Fibroblast of mammary gland (primary cell): ENCODE data around the gene HCRTR2.
"Not testable (repeated sequence)": the region's sequence is repeated elsewhere in the genome, so short reads cannot be mapped to it uniquely, and the experiment has no call there.

Experiments
- DNase-seq: peaks from one replicate; pipeline ENCODE4 v3.0.0-alpha.2; 2010; ENCODE audit warnings: low read depth
- H3K4me3 ChIP-seq: 2 replicates; pipeline ENCODE4 v1.5.1; 2011; ENCODE audit warnings: low read depth, mild to moderate bottlenecking, low read length, moderate library complexity; ENCODE audit not compliant: control insufficient read depth
- TF ChIP-seq, protein P1 (sequence below): conservative IDR thresholded peaks from 2 replicates; pipeline ENCODE4 v1.5.1; 2011; ENCODE audit warnings: low read depth, low read length, inconsistent platforms; ENCODE audit not compliant: control insufficient read depth, insufficient read depth

HCRTR2 gene

DNA sequence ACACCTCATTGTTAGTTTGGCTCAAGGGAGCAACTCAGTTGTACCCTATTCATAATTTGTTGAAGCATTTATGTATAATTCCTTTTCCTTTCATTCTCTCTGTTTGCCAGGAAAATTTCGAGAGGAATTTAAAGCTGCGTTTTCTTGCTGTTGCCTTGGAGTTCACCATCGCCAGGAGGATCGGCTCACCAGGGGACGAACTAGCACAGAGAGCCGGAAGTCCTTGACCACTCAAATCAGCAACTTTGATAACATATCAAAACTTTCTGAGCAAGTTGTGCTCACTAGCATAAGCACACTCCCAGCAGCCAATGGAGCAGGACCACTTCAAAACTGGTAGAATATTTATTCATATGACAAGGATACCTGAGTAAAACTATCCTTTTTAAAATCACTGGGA is 107.8 kb downstream of the HCRTR2 start:
- H3K4me3 ChIP-seq: no peak overlapping the region
- TF ChIP-seq, protein P1, sequence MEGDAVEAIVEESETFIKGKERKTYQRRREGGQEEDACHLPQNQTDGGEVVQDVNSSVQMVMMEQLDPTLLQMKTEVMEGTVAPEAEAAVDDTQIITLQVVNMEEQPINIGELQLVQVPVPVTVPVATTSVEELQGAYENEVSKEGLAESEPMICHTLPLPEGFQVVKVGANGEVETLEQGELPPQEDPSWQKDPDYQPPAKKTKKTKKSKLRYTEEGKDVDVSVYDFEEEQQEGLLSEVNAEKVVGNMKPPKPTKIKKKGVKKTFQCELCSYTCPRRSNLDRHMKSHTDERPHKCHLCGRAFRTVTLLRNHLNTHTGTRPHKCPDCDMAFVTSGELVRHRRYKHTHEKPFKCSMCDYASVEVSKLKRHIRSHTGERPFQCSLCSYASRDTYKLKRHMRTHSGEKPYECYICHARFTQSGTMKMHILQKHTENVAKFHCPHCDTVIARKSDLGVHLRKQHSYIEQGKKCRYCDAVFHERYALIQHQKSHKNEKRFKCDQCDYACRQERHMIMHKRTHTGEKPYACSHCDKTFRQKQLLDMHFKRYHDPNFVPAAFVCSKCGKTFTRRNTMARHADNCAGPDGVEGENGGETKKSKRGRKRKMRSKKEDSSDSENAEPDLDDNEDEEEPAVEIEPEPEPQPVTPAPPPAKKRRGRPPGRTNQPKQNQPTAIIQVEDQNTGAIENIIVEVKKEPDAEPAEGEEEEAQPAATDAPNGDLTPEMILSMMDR: no peak
- DNase-seq: no peak

DNA sequence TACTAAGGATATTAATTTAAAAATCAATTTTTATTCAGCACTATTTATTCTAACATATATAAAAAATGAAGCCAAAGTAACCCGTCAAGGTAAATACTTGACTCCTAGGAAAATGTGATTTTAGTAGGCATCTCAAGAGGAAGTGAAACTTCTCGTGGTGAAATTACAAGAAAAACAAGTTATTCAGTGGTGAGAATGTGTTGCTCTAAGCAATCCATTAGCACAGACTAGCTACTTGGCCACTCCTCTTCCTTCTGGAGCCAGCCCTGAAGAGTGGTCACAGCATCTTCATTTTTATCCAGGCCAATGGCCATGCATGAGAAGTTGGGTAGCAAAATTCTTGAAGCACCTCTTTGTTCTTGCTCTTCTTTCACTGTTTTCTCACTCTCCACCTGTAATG is 112.5 kb downstream of the HCRTR2 start:
- TF ChIP-seq, protein P1: no peak
- no peak for DNase-seq
- H3K4me3 ChIP-seq: no peak overlapping the region

DNA sequence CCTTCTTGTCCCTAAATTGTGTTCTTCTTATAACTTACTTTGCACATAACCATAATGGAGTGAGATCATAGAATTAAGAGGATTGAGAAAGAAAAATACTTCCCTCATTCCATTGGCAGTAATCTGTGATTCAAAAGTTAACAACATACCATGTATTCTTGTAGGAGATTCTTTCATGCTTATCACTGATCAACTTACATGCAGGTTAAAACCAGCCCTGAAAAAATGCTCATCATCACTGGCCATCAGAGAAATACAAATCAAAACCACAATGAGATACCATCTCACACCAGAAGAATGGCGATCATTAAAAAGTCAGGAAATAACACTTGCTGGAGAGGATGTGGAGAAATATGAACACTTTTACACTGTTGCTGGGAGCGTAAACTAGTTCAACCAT is 116.4 kb downstream of the HCRTR2 start:
- no peak for DNase-seq
- TF ChIP-seq, protein P1: no peak
- H3K4me3 ChIP-seq: no peak overlapping the region

DNA sequence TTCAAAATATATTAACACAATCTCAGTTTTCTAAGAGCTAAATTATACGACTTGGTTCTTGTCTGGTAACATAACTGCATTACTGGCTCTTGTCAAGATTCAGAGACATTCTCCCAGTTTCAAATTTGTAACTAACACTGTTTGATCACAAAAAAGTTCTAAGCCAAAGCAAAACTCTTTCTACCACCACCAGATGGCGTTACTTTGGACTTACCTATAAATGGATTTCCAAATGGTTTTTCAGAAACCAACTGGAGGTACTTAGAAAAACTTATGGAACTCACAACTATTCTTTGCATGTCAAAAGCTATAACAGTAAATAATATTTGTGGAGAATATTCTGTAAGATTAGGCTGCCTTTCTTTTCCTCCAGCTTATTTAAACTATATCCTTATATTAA is 118.8 kb downstream of the HCRTR2 start:
- H3K4me3 ChIP-seq: no peak overlapping the region
- DNase-seq: peak; percentile 22
- TF ChIP-seq, protein P1: peak; percentile 45

DNA sequence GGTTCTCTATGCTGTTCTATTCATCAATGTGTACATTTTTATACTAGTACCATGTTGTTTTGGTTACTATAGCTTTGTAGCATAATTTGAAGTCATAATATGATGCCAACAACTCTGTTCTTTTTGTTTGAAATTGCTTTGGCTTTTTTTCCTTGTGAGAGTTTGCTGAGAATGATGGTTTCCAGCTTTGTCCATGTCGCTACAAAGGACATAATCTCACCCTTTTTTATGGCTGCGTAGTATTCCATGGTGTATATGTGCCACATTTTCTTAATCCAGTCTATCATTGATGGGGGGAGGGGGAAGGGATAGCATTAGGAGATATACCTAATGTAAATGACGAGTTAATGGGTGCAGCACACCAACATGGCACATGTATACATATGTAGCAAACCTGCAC is 122.9 kb downstream of the HCRTR2 start:
- DNase-seq, H3K4me3 ChIP-seq: not testable (repeated sequence)

DNA sequence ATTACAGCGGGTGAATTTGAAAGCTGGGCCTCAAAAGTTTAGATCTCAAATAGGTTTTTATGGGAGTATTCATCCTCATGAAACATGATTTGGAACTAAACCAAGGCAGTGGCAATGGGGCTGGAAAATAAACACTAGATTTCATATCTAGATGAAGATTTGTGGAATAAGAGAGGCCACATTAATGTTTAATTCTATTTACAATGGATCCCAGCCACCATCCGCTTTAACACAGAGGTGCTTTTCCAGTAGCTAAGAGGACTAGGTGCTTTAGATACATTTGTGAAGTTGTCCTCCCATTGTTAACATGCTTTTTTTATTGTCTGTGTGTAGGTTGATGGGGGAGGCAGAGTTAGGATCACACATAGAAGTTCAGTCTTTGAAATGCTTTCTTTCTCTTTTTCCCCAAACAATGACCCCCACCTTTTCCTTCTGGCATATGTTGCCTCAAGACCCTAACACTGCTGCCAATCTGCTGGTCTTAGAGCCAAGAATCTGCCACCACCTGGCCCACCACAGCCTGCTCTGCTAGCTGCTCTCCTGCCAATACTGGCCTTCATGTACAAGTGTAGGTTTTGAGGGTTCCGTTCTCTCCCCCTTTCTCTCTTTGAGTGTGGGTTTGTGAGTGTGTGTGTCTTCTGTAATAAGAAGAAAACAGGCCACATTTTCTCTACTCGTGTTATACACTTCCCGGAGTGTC is 125.1 kb downstream of the HCRTR2 start:
- TF ChIP-seq, protein P1: no peak
- H3K4me3 ChIP-seq: no peak overlapping the region
- DNase-seq: no peak

DNA sequence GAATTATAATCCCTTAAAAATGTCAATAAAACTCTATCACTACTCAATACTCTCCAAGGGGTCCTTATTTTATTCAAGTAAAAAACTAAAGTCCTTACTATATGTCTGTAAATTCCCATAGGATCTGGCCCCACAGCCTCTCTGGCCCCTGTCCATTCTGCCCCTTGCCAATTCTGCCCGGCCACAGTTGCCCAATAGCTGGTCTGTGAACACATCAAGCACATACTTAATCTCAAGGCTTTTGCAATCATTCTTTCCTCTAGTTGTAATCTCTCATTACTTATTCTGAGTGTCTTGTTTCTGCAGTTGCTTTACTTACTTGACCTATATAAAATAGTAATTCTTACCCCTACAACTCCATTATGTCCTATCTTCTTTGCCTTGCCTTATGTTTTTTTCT is 130.4 kb downstream of the HCRTR2 start:
- no peak overlapping the region for H3K4me3 ChIP-seq
- DNase-seq: no peak
- TF ChIP-seq, protein P1: no peak
